Measurements from ENCODE around the gene IFT172.
"Not testable (repeated sequence)": the region's sequence is repeated elsewhere in the genome, so short reads cannot be mapped to it uniquely, and the experiment has no call there.

The IFT172 gene

DNA sequence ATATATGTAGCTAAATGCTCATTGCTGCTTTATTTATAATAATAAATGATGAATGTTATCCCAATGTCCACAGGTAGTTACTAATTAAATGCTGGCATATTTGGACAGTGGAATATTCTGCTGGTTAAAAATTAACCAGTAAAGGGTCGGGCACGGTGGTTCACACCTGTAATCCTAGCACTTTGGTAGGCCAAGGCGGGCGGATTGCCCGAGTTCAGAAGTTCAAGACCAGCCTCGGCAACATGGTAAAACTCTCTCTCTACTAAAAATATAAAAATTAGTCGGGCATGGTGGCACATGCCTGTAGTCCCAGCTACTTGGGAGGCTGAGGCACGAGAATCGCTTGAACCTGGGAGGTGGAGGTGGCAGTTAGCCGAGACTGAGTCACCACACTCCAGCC lies 64.5 kb downstream of the IFT172 start:
- DNase-seq = not testable (repeated sequence)

- no peak for DNase-seq
These were observed 66.6 kb downstream of the IFT172 start for GRCh38 chr2:27422958-27423357.

GRCh38 chr2:27421660-27422250 lies 67.8 kb downstream of the IFT172 start:
- DNase-seq = no peak

GRCh38 chr2:27420996-27421395 lies 68.5 kb downstream of the IFT172 start:
- no peak for DNase-seq

DNA sequence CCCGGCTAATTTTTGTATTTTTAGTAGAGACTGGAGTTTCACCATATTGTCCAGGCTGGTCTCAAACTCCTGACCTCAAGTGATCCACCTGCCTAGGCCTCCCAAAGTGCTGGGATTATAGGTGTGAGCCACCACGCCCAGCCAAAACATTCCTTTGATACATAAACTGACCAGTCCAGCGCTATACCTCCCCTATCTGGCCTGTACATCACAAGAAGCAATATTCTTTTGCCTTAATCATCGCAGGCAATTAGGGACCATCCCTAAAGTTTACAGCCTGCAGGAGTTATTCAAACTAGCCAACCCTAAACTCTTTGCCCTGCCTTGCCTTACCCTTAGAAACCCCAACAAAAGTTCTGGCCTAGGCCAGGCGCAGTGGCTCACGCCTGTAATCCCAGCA lies 73.4 kb downstream of the IFT172 start:
- no peak for DNase-seq

DNA sequence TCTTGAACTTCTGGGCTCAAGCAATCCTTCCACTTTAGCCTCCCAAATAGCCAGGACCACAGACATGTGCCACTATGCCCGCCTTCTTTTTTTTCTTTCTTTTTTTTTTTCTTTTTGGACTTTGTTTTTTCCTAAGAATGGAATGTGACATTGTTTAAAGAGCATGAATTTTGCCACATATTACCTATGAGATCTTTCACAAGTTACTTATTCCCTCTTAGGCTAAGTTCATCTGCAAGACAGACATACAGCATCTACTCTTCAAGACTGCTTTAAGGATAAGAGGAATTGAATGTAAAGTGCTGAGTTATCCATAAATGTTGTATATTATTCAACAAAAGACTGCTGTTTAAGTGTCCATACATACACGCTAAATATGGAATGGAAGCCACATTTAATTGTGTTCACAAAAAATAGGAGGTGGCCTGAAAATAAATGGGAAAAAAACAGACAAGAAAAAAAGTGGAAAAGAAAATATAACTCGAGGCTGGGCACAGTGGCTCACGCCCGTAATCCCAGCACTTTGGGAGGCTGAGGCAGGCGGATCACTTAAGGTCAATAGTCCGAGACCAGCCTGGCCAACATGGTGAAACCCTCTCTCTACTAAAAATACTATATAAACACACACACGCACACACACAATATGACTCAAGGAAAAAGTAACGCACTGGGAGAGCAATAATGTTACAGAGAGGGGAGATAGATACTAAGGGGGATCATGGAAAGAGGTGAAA lies 77.0 kb downstream of the IFT172 start:
- DNase-seq = no peak

GRCh38 chr2:27409321-27410073 lies 80.0 kb downstream of the IFT172 start, which contains the start of gene PPM1G:
PPM1G (minus strand) TSS chr2:27409591; CDS start chr2:27409422, 169 bp downstream.
- DNase-seq = peak; percentile 98

- peak; percentile 65 for DNase-seq
These were observed 80.8 kb downstream of the IFT172 start for GRCh38 chr2:27408601-27409320.

DNA sequence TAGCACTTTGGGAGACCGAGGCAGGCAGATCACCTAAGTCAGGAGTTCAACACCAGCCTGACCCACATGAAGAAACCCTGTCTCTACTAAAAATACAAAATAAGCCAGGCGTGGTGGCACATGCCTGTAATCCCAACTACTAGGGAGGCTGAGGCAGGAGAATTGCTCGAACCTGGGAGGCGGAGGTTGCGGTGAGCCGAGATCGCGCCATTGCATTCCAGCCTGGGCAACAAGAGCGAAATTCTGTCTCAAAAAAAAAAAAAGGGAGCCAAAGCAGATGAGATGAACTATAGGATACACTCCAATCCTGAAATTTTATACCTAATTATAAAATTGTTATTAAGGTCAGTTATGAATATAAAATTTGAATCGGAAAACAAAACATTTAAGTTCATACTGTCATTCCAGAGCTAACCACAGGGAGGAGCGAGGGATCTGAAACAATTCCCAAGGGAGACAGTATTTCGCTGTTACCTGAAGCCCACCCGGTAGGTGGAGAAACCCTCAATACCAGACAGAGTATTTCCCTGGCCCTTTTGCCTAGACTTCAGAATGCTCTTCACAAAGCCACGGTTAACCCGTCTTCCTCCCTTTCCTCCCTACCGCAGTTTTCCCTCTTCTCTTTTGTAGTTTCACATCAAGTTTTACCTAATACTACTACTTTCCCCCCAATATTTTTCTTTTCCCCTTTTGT lies 81.6 kb downstream of the IFT172 start:
- DNase-seq = peak; percentile 59

DNA sequence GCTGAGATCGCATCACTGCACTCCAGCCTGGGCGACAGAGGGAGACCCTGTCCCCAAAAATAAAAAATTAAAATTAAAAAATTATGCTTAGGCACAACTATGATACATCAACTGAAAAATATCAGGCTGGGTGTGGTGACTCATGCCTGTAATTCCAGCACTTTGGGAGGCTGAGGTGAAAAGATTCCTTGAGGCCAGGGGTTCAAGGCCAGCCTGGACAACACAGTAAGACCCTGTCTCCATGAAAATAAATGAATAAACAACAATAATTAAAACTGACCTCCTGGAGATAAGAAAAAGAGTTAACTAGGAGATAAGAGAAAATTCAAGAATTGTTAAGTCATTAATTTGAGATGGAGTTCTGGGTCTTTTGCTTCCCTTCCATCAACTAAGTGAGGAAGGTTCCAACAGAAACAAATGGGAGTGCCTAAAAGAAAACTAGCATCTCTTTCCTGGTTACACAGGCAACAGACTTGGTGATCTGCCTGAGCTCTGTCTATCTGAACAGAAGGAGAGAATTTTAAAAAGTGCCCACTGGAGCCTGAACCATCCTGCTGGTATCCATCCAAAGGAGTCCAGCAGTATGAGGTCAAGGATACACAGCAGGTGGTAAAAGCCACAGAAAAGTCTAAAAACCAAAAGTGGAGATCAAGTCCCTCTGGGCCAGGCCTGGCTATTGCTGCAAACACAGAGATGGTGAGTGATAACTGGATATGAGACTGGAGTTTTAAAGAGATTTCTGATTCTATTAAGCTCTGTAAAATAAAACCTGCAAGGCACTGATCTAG lies 89.0 kb downstream of the IFT172 start:
- no peak for DNase-seq

- no peak for DNase-seq
These were observed 90.6 kb downstream of the IFT172 start for GRCh38 chr2:27398962-27399361.

Data from hematopoietic multipotent progenitor cell treated with erythropoietin and hydrocortisone succinate and interleukin-3 and kit ligand, for 4 days (in vitro differentiated cells).